NOMO-1 treated with dmso at 0.1 percent for 144 hours (cell line): ENCODE results near the gene GPR108.

Experiments
- DNase-seq: peaks from one replicate; lab custom pipeline; 2025; ENCODE audit not compliant: unreplicated experiment; lab: John Stamatoyannopoulos, UW

The GPR108 gene

DNA sequence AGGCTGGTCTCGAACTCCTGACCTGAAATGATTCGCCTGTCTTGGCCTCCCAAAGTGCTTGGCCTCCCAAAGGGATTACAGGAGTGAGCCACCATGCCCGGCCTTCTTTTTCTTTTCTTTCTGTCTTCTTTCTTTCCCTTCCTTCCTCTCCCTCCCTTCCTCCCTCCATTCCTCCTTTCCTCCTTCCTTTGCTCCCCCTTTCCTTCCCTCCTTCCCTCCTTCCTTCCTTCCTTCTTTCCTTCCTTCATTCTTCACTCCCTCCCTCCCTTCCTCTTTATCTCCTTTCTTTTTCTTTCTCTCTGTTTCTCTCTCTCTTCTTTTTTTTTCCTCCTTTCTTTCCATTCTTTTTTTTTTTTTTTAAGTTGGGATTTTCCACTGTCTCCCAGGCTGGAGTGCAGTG lies 29.0 kb downstream of the GPR108 start:
- no peak for DNase-seq

DNA sequence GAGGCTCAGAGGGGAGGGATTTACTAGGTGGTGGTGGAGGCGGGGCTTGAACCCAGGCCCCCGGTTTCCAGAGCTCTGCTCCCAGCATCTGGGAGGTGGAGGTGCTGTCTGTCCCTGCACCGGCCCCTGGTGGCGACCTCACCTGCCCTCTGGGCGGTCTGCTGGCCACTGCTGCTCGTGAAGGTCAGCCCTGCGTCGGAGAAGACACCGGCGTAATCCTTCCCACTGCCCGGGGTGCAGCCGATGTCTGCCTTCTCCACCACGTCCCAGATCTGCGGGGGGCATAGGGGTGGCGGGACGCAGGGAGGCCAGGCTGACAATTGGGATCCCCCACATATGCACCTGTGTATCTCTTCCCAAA lies 29.7 kb downstream of the GPR108 start:
- no peak for DNase-seq

DNA sequence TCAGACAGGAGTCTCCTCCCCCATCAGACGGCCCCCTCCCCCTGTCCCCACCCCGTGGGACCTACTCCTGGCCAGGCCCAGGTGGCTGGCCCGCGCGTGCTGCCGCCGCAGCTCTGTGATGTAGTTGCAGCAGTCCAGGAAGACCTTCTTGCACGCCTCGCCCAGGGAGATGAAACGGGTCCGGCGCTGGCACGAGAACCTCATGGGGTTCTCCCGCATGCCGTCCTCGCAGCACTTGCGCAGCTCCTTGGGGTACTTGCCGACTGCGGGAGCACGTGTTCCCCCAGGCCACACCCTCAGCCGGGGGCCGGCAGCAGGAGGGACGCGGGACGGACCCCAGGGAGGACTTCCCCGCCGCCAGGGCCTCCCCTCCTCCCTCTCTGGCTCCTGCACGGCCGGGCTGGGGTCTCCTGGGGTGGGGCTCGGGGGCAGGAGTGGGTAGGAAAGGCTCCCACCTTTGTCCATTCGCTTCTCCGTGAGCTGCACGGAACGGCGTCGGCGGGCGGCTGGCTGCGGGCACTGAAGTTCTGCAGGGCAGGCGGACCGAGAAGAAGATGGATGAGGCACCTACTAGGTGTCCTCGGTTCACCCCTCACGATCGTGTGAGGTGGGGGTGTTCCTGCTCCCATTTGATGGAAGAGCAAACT lies 30.2 kb downstream of the GPR108 start:
- DNase-seq, result no peak

DNA sequence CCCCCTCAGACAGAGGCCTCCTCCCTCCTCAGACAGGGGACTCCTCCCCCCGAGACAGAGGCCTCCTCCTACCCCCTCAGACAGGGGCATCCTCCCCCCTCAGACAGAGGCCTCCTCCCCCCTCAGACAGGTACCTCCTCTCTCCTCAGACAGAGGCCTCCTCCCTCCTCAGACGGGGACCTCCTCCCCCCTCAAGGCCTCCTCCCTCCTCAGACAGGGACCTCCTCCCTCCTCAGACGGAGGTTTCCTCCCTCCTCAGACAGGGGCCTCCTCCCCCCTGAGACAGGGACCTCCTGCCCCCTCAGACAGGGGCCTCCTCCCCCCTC lies 30.8 kb downstream of the GPR108 start:
- no peak for DNase-seq

DNA sequence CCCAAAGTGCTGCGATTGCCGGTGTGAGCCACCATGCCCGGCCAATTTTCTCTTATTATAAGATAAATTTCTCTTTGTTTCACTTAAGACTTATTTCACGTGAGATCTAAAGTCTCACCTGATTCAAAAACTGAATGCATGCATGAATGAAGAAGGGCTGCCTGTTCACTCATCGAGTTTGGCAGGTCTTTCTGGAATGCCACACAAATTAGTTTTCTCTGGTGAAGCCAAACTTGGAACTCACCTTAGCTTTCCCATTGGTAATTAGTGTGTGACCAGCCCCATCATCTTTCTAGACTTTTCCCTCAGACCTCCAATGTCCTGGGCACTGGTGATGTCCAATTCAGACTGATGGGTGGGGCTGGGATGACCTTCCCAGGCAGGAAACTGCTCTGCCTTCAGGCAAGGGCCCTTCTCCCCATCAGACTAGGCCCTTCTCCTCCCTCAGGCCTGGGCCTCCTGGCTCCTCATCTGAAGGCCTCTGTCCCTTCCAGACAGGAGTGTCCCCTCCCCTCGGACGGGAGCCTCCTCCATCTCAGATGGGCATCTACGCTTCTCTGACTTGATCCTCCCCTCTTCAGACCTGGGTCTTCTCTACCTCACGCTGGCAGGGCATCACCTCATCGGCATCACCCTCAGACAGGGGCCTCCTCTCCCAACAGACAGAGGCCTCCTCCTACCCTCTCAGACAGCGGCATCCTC lies 31.3 kb downstream of the GPR108 start:
- no peak for DNase-seq

DNA sequence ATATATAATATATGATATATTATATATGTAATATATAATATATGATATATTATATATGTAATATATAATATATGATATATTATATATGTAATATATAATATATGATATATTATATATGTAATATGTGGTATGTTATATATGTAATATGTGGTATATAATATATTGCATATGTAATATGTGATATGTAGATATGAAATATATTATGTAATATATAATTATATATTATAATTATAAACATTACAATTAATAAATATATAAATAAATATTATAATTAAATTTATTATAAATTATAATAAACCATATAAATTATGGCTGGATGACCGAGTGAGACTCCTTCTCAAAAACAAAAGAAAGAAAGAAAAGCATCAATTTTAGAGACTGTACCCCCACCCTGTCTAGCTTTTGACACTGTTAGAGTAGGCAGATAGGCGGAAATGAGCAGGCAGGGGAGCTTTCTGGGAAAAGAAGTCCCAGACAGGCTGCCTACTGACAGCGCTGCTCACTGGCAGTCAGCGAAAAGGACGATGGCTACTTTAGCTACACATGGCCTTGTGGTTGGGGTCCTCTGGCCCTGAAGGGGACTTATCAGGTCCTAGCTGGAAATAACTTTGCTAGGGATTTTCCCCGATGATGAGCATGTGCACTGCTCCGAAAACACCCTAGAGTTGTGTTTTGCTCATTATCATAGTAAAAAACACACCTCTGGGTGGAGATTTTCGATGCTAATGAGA lies 36.6 kb downstream of the GPR108 start:
- no peak for DNase-seq

DNA sequence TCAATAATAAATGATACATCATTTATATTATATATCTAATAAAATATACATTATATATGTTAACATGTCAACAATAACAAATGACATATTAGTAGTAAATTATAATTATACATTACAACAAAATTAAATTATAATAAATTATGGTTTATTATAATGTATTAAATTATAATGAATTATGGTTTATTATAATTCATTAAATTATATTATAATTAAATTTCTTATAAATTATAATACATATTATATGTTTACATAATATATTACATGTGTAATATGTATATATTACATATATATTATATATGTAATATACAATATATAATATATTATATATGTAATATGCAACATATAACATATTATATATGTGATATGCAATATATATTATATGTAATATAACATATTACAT lies 37.4 kb downstream of the GPR108 start:
- DNase-seq, result no peak

DNA sequence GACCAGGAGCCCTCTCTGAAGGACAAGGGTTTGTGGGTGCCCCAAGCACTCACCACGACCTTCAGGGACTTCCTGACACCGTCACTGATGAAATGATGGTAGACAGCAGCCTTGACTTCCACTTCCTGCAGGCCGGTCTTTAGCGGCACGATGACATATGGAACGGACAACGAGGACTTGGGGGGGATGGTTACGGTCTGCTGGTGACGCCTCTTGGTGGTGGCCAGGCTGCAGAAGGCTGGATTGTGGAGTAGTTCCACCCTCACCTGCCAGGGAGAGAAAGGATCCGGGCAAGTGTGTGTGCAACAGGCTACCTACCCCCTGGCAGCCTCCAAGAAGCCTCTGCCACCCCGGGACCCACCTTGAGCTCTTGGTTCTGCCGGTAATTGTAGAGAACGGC lies 40.1 kb downstream of the GPR108 start:
- DNase-seq, result no peak

DNA sequence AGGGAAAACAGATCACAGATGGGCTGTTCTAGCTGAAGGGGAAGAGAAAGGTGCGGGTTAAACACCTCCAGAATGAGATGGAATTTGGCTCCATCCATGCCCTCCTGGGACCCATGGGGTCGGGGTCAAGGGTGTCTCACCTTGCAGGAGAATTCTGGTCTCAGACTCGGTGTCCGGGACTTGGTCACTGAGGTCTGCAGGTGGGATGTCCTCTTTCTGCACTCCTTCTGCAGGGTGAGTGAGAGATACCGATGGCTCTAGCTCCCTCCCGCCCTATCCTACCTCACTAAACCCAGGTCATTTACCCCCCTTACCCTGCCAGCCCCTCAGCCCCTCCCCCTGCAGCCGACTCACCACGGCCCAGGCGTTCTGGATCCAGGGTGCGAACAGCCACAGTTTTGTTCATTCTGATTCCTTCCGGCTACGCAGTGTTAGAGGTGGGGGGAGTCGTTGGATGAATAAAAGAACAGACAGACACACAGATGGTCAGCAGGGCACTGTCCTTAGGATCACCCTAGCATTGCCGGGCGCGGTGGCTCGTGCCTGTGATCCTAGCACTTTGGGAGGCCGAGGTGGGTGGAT lies 41.0 kb downstream of the GPR108 start:
- DNase-seq, result no peak

DNA sequence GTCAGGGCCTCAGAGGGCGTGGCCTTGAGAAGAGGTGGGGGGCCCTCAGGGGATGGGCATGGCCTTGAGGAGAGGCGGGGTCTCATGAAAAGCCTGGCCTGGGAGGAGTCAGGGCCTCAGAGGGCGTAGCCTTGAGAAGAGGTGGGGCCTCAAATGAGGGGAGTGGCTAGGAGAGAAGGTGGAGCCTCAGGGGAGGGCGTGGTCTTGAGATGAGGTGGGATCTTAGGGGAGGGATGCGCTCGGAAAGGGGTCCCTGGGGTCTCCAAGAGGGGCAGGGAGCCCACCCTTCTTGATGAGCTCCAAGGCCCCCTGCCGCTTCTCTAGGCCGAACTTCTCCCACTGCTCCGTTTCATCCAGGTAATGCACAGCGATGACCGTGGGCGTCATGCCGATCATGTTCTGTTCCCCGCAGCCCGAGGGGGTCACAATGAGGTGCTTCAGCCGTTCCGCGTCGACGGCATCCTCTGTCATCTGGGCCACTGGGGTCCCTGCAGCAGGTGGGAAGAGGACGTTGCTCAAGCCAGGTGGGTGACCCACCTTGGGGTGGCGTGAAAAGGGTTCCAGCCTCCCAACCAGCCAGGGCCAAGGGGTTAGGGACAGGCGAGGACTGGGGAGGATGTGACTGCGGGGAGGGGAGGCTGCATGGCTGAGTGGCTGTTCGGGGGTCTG lies 43.1 kb downstream of the GPR108 start:
- DNase-seq, result no peak

DNA sequence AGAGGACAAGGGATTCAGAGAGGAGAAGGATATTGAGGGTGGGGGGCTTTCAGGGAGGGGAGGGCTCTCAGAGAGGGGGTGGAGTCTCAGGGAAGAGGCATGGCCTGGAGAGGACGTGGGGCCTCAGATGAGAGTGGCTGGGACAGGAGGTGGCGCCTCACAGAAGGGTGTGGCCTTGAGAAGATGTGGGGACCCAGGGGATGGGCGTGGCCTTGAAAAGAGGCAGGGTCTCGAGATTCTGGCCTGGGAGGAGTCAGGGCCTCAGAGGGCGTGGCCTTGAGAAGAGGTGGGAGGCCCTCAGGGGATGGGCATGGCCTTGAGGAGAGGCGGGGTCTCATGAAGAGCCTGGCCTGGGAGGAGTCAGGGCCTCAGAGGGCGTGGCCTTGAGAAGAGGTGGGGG lies 43.7 kb downstream of the GPR108 start:
- no peak for DNase-seq

DNA sequence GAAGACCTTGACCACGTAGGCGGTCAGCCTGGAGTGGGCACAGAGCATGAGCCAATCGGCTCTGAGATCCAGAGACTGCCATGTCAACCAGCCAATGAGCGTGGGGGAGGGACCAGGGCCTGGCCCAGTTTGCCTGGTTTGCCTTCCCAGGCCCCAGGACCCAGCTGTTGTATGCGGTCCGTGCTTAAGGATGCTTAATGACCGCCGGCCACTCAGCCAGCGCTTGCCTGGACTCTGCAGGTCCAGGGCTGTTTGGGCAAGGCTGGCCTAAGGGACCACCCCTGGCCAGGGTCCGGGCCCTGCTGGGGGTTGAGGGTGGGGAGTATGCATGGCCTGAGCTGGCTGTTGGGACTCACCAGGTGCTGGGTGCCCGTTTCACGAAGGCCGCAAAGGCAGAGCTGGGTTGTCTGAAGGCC lies 44.3 kb downstream of the GPR108 start:
- DNase-seq, result no peak

DNA sequence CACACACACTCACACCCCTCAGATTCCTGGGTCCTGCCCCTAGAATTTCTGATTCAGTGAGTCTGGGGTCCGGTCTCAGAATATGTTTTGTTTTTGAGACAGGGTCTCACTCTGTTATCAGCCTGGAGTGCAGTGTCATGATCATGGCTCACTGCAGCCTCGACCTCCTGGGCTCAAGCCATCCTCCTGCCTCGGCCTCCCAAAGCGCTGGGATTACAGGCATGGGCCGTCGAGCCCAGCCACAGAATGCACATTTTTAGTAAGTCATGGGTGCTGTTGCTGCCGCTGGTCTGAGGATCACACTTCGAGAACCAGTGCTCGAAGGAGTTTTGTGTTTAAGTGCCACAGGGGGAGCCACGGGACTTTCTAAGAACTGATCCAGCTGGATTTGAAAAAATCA lies 45.4 kb downstream of the GPR108 start:
- no peak for DNase-seq

DNA sequence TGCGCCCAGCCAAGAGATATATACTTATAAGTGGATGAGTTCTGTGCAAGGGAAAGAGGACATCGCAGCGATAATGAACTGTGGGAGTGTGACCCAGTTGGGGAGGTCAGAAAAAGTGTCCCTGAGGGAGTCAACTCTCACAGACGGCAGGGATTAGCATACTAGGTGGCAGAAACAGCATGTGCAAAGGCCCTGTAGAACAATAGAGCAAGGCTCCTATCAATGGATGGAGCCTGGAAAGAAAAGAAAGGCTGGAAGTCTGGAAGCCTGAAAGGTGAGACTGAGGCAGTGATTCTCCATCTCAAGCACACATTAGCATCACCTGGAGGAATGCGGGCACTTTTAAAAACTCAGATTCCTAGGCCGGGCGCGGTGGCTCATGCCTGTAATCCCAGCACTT lies 46.0 kb downstream of the GPR108 start:
- no peak for DNase-seq

DNA sequence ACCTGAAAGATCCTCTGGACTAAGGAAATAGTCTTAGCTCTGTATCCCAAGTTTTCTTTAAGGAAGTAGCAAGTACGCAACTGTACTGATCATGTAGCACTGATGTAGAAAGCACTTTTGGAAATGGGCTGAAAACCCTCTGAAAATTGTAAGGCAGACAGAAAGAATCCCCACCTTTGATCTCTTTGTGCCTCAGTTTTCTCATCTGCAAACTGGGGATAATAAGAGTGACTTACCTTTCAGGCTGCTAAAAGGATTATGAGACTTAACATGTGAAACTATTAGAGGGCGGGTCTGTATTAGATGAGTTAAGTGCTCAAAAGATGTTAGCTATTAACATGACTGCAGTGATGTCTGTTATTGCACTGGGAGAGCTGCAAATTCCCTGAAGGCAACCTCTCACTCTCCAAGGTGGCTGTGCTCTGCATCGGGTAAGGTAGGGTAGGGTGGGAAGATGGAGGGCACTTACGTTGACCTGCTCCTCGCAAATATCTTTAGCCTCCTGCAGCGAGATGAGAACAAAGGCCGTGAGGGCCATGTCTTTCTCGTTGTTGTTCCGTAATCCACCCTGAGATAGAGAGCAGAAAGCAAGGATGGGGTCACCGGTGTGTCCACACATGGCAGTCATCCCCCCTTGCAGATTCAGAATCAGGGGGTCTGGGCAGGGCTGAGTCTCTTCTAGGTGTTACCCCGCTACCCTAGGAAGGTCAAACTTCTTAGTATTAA lies 47.1 kb downstream of the GPR108 start:
- DNase-seq, result no peak

DNA sequence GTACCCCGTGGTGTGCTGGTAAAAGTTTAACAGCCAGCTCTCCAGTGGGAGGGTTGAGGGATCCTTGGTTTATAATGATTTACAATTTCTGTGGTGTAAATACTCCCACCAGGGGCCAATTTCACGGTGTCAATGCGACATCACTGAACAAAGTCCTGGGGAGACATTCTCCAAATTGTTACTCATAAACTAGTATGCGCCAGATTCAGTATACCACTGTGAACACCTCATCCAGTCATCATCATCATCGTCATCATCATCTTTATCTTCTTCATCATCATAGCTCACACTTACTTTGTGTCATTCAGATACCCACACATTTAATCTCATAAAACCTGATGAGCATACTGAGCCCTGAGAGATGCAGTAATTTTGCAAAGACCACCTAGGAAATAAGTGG lies 50.3 kb downstream of the GPR108 start:
- no peak for DNase-seq

DNA sequence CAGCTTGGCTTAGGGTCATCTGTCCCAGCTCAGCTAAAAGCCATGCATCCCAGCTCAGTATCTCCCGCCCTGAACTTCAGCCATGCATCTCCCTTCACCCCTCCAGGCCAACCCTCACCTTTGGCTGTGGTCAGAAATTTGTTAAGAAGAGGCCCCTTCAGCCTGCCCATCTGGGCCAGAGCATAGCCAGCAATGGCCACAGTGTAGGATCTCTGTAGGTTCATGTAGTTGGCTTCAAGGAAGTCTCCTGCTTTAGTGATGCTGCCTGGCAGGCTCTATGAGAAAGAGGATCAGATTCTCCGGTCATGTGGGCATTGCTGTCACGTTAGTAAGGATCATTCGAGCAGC lies 50.8 kb downstream of the GPR108 start:
- no peak for DNase-seq

DNA sequence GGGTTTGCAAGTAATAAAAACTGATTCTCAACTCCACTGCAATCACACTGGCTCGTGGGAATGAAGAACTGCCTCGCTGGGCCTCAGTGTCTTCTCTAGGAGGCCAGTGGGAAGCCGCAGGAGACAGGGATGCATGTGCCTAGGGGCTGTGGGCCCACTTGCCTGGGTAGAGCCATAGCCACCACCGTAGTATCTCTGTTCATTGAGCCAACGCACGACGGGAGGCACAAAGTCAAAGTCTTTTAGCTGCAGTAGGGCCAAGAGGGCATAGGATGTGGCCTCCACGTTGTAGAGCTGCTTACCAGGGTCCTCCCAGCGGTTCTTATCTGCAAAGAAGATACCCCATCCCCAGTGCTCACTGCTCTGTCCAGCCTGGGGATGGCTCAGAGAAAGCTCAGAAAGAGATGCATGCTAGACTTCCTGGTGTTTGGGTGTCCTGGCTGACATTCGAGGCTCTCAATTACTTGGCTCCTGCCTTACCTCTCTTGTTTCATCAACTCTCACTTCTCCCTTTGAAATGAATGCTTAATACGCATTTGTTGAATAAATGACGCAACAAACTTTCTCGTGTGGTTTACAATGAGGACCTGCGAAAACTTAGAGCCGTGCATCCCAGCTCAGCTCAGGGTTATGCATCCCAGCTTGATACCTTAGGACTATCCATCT lies 51.3 kb downstream of the GPR108 start:
- peak; percentile 55 for DNase-seq

DNA sequence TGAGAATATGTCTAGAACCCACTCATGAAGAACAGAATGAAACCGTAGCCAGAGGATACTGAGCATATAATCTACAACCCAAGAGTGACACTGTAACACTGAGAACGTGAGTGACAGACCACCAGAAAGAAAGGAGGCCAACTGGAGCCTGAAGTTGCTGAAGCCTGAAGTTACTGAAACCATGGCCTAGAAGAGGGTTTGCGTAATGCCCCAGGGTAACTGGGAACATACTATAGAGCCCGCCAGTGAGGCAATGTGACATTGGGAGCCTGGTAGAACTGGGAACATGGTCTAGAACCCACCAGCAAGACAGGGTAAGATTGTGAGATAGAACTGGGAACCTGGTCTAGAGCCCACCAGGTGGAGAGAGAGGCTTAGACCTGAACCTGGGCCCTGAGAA lies 51.9 kb downstream of the GPR108 start:
- DNase-seq, result no peak

DNA sequence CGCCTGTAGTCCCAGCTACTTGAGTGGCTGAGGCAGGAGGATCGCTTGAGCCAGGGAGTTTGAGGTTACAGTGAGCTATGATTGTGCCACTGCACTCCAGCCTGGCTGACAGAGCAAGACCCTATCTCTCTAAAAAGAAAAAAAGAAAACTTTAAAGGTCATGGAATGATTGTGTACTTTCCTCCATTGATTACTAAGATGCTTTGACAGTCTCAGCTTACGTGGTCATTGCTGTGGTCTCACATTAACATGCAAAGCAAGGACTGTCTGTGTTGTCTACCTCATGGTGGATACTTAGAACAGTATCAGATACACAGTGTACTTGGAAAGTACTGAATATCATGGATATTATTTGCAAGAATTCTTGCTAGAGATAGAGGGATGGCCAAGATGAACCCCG lies 53.4 kb downstream of the GPR108 start:
- DNase-seq, result no peak
